Renal pelvis (tissue), 4 donors: Measurements from ENCODE around the gene DAW1. TPM values are rescaled to one million over a fixed set of nuclear protein-coding genes. Genes with fewer than 3 reads are reported as not detected.

Source experiments
- DNase-seq: peaks from one replicate; pipeline ENCODE4 v3.0.0-alpha.2; 2013
- polyA plus RNA-seq, 3 donors: library from polyadenylated mRNA; unstranded; fragments of 120-200 nt; gene quantifications; one replicate each; pipeline ENCODE4 v1.2.1, GENCODE V29; 2013; ENCODE audit not compliant: insufficient read length in 3 of 3

DAW1 gene
- polyA plus RNA-seq, 3 donors, result 0.50 to 0.65 (median 0.60) TPM

DNA sequence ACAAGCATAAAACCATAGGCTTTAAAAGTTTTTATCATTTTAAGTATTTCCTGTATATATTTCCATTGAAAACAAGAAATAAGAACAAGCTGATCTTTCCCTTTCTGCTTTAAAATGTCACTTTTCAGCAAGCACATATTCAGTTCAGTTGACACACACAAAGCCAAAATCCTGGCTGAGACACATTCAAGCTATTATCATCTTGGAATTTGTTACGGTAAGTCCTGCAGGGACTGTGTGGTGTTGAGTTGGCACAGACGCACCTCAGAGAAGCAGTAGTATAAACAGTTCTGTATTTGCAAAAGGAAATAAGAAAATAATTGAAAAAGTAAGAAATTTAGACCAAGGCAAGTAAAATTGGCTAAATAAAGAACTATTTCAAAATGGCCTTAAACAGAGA lies 10.4 kb upstream of the DAW1 start:
- DNase-seq, result no peak

- DNase-seq, result peak; percentile 20
Measured at GRCh38 chr2:227862227-227862740, 9.1 kb upstream of the DAW1 start.

GRCh38 chr2:227862741-227863588 lies 8.5 kb upstream of the DAW1 start:
- no peak for DNase-seq

DNA sequence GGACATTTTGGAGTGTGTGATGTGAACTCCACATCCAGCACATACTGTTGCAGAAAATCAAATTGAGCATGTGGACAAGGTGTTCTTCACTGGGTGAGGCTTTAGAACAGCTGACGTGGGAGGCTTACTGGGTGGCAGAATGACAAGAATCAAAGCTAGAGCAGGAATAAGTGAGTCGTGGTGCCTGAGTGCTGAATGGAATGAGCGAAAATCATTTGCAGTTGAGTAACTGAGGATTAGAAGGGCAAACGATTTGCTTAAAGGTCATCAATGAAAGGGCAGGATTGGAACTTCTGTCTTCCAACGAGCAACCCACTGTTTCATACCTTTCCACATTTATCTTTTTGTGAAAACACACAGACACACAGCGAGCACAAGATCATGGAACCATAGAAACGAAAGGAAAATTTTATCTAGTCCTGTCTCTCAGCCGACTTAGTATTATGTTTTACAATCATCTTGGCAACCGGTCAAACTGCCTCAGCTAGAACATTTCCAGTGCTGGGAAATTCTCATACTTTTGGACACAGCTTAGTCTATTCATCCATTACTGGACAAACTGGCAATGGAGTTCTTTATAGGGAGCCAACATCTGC lies 7.2 kb upstream of the DAW1 start:
- no peak for DNase-seq

GRCh38 chr2:227865291-227865690 lies 6.1 kb upstream of the DAW1 start:
- no peak for DNase-seq

DNA sequence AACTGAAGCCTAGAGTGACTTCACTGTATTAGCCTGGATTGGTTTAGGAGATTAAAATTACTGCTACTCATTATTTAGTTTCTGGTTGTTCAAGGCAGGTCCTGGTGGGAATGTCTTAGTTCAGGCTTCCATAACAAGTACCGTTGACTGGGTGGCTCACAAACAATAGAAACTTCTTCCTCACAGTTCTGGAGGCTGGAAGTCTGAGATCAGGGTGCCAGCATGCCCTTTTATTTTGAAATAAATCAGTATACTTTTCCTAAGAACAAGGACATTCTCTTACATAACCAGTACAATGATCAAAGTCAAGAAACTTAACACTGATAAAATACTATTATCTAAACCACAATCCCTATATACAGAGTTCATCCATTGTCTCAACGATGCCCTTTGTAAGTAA lies 4.0 kb upstream of the DAW1 start:
- DNase-seq, result no peak

DNA sequence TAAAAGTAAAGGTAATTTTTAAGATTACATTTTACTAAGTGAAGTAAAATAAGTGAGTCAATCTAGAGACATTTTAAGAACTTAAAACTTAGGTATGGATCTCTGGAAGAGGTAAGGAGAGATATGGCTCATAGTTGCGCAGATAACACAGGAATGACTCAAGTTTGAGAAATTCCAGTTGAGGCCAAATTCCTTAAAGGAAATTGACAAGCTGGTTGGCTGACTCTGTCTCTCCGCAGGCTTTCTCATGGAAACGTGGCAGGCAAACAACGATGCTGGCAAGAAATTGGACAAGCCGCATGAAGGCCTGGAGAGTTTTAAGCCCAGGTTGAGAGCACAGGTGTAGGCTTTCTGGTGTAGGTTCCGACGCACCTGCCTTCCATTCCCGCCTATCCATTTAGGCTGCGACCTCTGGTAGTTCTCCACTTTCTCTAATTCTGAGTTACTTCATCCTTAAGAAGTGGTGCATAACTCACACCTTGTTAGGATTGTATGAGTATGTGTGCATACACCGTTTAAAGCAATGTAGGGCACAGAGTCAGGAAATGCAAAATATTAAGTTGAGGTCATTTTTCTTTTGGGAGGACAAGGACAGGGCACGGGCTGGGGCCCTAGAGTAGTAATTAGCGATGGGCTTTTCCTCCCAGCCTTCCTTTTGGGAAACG lies 589 bp upstream of the DAW1 start:
- DNase-seq, result no peak

- no peak for DNase-seq
Measured at GRCh38 chr2:227872676-227873075, 1.2 kb downstream of the DAW1 start.

DNA sequence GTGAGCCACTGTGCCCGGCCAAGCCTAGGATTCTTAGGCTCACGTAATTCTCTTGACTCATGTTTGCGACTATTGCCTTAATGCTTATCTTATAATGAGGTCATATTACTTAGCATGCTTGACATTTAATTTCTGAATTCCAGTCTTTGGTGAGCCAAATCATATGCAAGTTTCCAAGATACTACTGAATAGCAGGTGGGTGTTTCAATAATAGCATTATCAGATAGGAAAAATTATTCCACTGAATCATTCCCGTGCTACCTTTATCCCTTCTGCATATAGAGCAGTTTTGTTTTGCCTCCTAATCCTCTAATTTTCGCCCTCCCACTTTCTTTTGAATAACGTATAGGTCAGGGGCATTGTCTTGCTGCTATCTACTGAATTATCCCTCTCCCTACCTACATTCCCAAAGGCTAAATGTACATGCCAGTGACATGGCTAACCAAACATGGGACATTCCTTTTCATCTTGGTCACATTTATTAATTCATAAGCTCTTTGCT lies 4.9 kb downstream of the DAW1 start:
- DNase-seq, result no peak

- DNase-seq, result no peak
Measured at GRCh38 chr2:227877421-227878310, 6.2 kb downstream of the DAW1 start.

- no peak for DNase-seq
Measured at GRCh38 chr2:227880460-227880859, 9.0 kb downstream of the DAW1 start.

GRCh38 chr2:227881866-227882517 lies 10.6 kb downstream of the DAW1 start:
- DNase-seq, result no peak

DNA sequence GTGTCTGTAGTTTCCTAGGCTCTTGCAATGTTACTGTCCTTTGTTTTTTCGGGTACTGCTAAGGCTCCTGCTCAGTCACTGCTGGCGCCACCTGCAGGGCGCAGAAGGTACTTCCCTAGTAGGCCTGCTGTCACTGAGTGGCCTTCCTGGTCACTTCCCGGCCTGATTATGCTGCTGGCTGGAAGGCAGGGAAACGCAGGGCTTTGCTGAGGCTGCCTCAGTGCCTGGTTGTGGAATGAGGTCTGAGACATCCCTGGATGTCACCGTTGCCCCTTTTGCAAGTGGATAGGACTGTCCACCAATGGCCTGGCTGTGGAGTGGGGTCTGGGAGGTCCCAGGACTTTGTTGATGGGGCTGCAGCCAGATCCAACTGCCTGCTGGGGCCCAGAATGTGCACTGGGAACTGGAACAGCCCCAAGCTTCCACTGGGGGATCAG lies 13.1 kb downstream of the DAW1 start:
- peak; percentile 21 for DNase-seq

- no peak for DNase-seq
Measured at GRCh38 chr2:227886149-227886548, 14.7 kb downstream of the DAW1 start.

DNA sequence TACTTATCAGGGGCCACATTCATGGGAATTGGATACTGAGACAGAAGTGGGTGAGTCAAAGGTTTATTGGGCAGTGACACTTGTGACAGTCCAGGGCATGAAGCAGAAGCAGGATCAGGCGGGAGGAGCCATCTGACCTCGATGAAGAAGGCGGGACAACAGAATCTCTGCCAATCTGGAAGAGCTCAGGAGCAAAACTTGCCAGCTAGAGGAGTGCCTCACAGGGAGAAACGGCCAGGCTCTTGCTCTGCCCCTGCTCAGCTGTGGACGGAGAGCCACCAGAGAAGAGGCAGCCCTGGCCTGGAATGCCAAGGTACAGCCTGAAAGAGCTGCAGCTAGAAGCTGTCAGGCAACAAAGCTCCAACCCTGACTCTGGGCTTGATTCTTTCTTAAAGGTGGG lies 16.9 kb downstream of the DAW1 start:
- no peak for DNase-seq

DNA sequence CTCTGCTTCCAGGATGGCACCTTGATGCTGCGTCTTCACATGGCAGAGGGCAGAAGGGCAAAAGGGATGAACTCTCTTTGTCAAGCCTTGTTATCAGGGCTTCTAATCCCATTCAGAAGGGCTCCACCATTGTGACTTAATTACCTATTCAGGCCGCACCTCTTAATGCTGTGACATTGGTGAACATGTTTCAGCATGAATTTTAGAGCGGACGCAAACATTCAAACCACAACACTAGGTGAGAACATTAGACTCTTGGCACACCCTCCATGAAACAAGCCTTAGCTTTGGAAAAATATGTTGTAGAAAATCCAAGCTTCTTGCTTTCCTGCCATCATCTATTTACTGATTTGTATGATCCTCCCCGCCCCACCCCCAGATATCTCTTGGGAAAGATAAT lies 17.9 kb downstream of the DAW1 start:
- DNase-seq, result no peak

- peak; percentile 42 for DNase-seq
Measured at GRCh38 chr2:227890495-227891079, 19.2 kb downstream of the DAW1 start.

- no peak for DNase-seq
Measured at GRCh38 chr2:227891673-227892072, 20.2 kb downstream of the DAW1 start.

- DNase-seq, result no peak
Measured at GRCh38 chr2:227903381-227903780, 31.9 kb downstream of the DAW1 start.

- DNase-seq, result no peak
Measured at GRCh38 chr2:227906991-227907390, 35.6 kb downstream of the DAW1 start.
